Measurements from ENCODE around the gene TSPAN9. TPM values are rescaled to one million over a fixed set of nuclear protein-coding genes. Genes with fewer than 3 reads are reported as not detected.

The TSPAN9 gene
- total RNA-seq, 1 donor from 2014 or later: 238 TPM

- DNase-seq (ENCODE audit: low read depth): no peak
Measured at GRCh38 chr12:3158851-3159465, 81.8 kb downstream of the TSPAN9 start.

GRCh38 chr12:3160081-3160480 lies 82.9 kb downstream of the TSPAN9 start:
- no peak for DNase-seq (ENCODE audit: low read depth)

- DNase-seq (ENCODE audit: low read depth): no peak
Measured at GRCh38 chr12:3161861-3162260, 84.7 kb downstream of the TSPAN9 start.

- DNase-seq (ENCODE audit: low read depth): no peak
Measured at GRCh38 chr12:3164454-3165077, 87.4 kb downstream of the TSPAN9 start.

- peak; percentile 85 for DNase-seq (ENCODE audit: low read depth)
Measured at GRCh38 chr12:3165078-3165980, 88.2 kb downstream of the TSPAN9 start.

GRCh38 chr12:3167636-3168035 lies 90.5 kb downstream of the TSPAN9 start:
- DNase-seq (ENCODE audit: low read depth): no peak

- DNase-seq (ENCODE audit: low read depth): peak; percentile 59
Measured at GRCh38 chr12:3168223-3169221, 91.3 kb downstream of the TSPAN9 start.

GRCh38 chr12:3170423-3171194 lies 93.4 kb downstream of the TSPAN9 start:
- DNase-seq (ENCODE audit: low read depth): peak; percentile 56

- no peak for DNase-seq (ENCODE audit: low read depth)
Measured at GRCh38 chr12:3171195-3171591, 94.0 kb downstream of the TSPAN9 start.

- no peak for DNase-seq (ENCODE audit: low read depth)
Measured at GRCh38 chr12:3172124-3173007, 95.2 kb downstream of the TSPAN9 start.

- DNase-seq (ENCODE audit: low read depth): no peak
Measured at GRCh38 chr12:3173008-3173553, 95.9 kb downstream of the TSPAN9 start.

GRCh38 chr12:3173912-3174311 lies 96.7 kb downstream of the TSPAN9 start:
- DNase-seq (ENCODE audit: low read depth): no peak

- DNase-seq (ENCODE audit: low read depth): no peak
Measured at GRCh38 chr12:3175238-3175637, 98.1 kb downstream of the TSPAN9 start.

- no peak for DNase-seq (ENCODE audit: low read depth)
Measured at GRCh38 chr12:3176754-3177153, 99.6 kb downstream of the TSPAN9 start.

GRCh38 chr12:3177778-3178425 lies 100.7 kb downstream of the TSPAN9 start:
- no peak for DNase-seq (ENCODE audit: low read depth)

- peak; percentile 53 for DNase-seq (ENCODE audit: low read depth)
Measured at GRCh38 chr12:3178671-3179313, 101.6 kb downstream of the TSPAN9 start.

- DNase-seq (ENCODE audit: low read depth): no peak
Measured at GRCh38 chr12:3179731-3180130, 102.6 kb downstream of the TSPAN9 start.

- DNase-seq (ENCODE audit: low read depth): no peak
Measured at GRCh38 chr12:3182426-3182825, 105.2 kb downstream of the TSPAN9 start.
